H9 (cell line): Measurements from ENCODE around the gene FOXC2. TPM values are rescaled to one million over a fixed set of nuclear protein-coding genes. Genes with fewer than 3 reads are reported as not detected.

ENCODE experiments used
- DNase-seq: peaks from one replicate; pipeline ENCODE4 v3.0.0-alpha.2; 2017
- H2AFZ ChIP-seq: one replicate; pipeline ENCODE4 v1.6.1; 2013; ENCODE audit warnings: mild to moderate bottlenecking, low read length, control low read depth, moderate library complexity
- H2AK5ac ChIP-seq: 2 replicates; pipeline ENCODE4 v1.6.1; 2013; ENCODE audit warnings: low read length, control low read depth, mixed read lengths; ENCODE audit not compliant: insufficient read length
- H2BK120ac ChIP-seq: one replicate; pipeline ENCODE4 v1.6.1; 2013; ENCODE audit warnings: low read depth, mild to moderate bottlenecking, low read length, control low read depth, inconsistent platforms; ENCODE audit not compliant: poor library complexity, severe bottlenecking
- H2BK12ac ChIP-seq: 2 replicates; pipeline ENCODE4 v1.6.1; 2013; ENCODE audit warnings: low read length, control low read depth, mixed read lengths, low read depth; ENCODE audit not compliant: insufficient read length
- H2BK15ac ChIP-seq: 2 replicates; pipeline ENCODE4 v1.6.1; 2013; ENCODE audit warnings: low read depth, low read length, control low read depth
- H2BK20ac ChIP-seq: one replicate; pipeline ENCODE4 v1.6.1; 2013; ENCODE audit warnings: low read depth, mild to moderate bottlenecking, low read length, control low read depth, inconsistent platforms; ENCODE audit not compliant: poor library complexity, severe bottlenecking
- H2BK5ac ChIP-seq: 2 replicates; pipeline ENCODE4 v1.6.1; 2013; ENCODE audit warnings: low read length, control low read depth, mixed read lengths; ENCODE audit not compliant: insufficient read length
- H3K14ac ChIP-seq: 2 replicates; pipeline ENCODE4 v1.6.1; 2013; ENCODE audit warnings: low read length, control low read depth; ENCODE audit not compliant: insufficient read depth
- H3K18ac ChIP-seq: 2 replicates; pipeline ENCODE4 v1.6.1; 2013; ENCODE audit warnings: low read depth, mild to moderate bottlenecking, mixed read lengths, low read length, control low read depth; ENCODE audit not compliant: insufficient read length
- H3K23ac ChIP-seq: 2 replicates; pipeline ENCODE4 v1.6.1; 2013; ENCODE audit warnings: low read length, control low read depth, mixed read lengths, low read depth; ENCODE audit not compliant: insufficient read length
- H3K23me2 ChIP-seq: 2 replicates; pipeline ENCODE4 v1.6.1; 2013; ENCODE audit warnings: low read depth, mild to moderate bottlenecking, mixed read lengths, low read length, control low read depth; ENCODE audit not compliant: insufficient read length, poor library complexity, severe bottlenecking
- H3K27ac ChIP-seq: 2 replicates; pipeline ENCODE4 v1.5.1; 2013; ENCODE audit warnings: low read length, control low read depth, mixed read lengths, low read depth; ENCODE audit not compliant: insufficient read length
- H3K27me3 ChIP-seq: 2 replicates; pipeline ENCODE4 v1.6.1; 2013; ENCODE audit warnings: low read length, control low read depth, inconsistent platforms; ENCODE audit not compliant: insufficient read depth
- H3K4ac ChIP-seq: 2 replicates; pipeline ENCODE4 v1.6.1; 2013; ENCODE audit warnings: low read depth, mild to moderate bottlenecking, control low read depth, inconsistent platforms, low read length, moderate library complexity
- H3K4me1 ChIP-seq: 2 replicates; pipeline ENCODE4 v1.6.1; 2013; ENCODE audit warnings: low read length, control low read depth, inconsistent platforms; ENCODE audit not compliant: insufficient read depth
- H3K4me2 ChIP-seq: 2 replicates; pipeline ENCODE4 v1.6.1; 2013; ENCODE audit warnings: low read length, control low read depth, mixed read lengths; ENCODE audit not compliant: insufficient read length, insufficient read depth
- H3K56ac ChIP-seq: 2 replicates; pipeline ENCODE4 v1.6.1; 2013; ENCODE audit warnings: low read depth, mild to moderate bottlenecking, mixed read lengths, low read length, control low read depth; ENCODE audit not compliant: insufficient read length
- H3K79me1 ChIP-seq: 2 replicates; pipeline ENCODE4 v1.6.1; 2013; ENCODE audit warnings: low read depth, mild to moderate bottlenecking, moderate library complexity, low read length, control low read depth, inconsistent platforms; ENCODE audit not compliant: insufficient read depth, poor library complexity, severe bottlenecking
- H3K79me2 ChIP-seq: 2 replicates; pipeline ENCODE4 v1.6.1; 2013; ENCODE audit warnings: low read length, control low read depth, inconsistent platforms; ENCODE audit not compliant: insufficient read depth
- H3K9ac ChIP-seq: 2 replicates; pipeline ENCODE4 v1.6.1; 2013; ENCODE audit warnings: low read length, control low read depth, mixed read lengths; ENCODE audit not compliant: insufficient read length; ENCODE audit errors: extremely low read depth
- H3K9me3 ChIP-seq: one replicate; pipeline ENCODE4 v1.6.1; 2013; ENCODE audit warnings: low read depth, low read length, inconsistent platforms; ENCODE audit not compliant: control insufficient read depth
- H3T11ph ChIP-seq: one replicate; pipeline ENCODE4 v1.6.1; 2013; ENCODE audit warnings: mild to moderate bottlenecking, low read length, control low read depth, inconsistent platforms
- H4K20me1 ChIP-seq: one replicate; pipeline ENCODE4 v1.6.1; 2013; ENCODE audit not compliant: control insufficient read depth, insufficient read length, insufficient read depth
- H4K5ac ChIP-seq: 2 replicates; pipeline ENCODE4 v1.6.1; 2013; ENCODE audit warnings: low read depth, mild to moderate bottlenecking, mixed read lengths, low read length, control low read depth; ENCODE audit not compliant: insufficient read length
- H4K8ac ChIP-seq: replicated peaks from 2 replicates; pipeline ENCODE4 v1.6.1; 2013; ENCODE audit warnings: low read length, control low read depth, mixed read lengths, low read depth; ENCODE audit not compliant: insufficient read length
- H4K91ac ChIP-seq: 2 replicates; pipeline ENCODE4 v1.6.1; 2013; ENCODE audit warnings: low read depth, mild to moderate bottlenecking, moderate library complexity, mixed read lengths, low read length, control low read depth; ENCODE audit not compliant: insufficient read length
- H3K27ac Mint-ChIP-seq, 3 experiments: 2 replicates in 2 of 3; 3 replicates in 1 of 3; pipeline ENCODE4 v1.8.0; 2020 to 2021; ENCODE audit warnings: mixed read lengths in 3 of 3, mild to moderate bottlenecking in 1 of 3, moderate library complexity in 1 of 3
- H3K27me3 Mint-ChIP-seq: 2 replicates; pipeline ENCODE4 v1.8.0; 2021; ENCODE audit warnings: low read depth, mild to moderate bottlenecking, moderate library complexity, mixed read lengths
- H3K36me3 Mint-ChIP-seq, 3 experiments: 2 replicates in 2 of 3; 3 replicates in 1 of 3; pipeline ENCODE4 v1.8.0; 2020 to 2021; ENCODE audit warnings: low read depth in 3 of 3, mixed read lengths in 3 of 3; ENCODE audit not compliant: insufficient read depth in 1 of 3
- H3K4me1 Mint-ChIP-seq, 2 experiments: 2 replicates each; pipeline ENCODE4 v1.8.0; 2020; ENCODE audit warnings: mixed read lengths in 2 of 2
- H3K4me3 Mint-ChIP-seq, 2 experiments: 2 replicates in 1 of 2; 3 replicates in 1 of 2; pipeline ENCODE4 v1.8.0; 2020 to 2021; ENCODE audit warnings: mild to moderate bottlenecking in 2 of 2, mixed read lengths in 2 of 2, moderate library complexity in 1 of 2
- H3K9me3 Mint-ChIP-seq, 2 experiments: 2 replicates in 1 of 2; 3 replicates in 1 of 2; pipeline ENCODE4 v1.8.0; 2020; ENCODE audit warnings: mild to moderate bottlenecking in 2 of 2, mixed read lengths in 2 of 2, moderate library complexity in 1 of 2
- CTCF ChIP-seq: fragments of 200-600 bp; sonication (generic); conservative IDR thresholded peaks from 3 replicates; pipeline ENCODE4 v1.8.0; 2021; ENCODE audit warnings: antibody characterized with exemption, mild to moderate bottlenecking
- WGBS: extraction: QIAGEN DNeasy Blood & Tissue Kit; methylation state at CpG from one replicate; pipeline ENCODE4 v1.1.7; 2013; ENCODE audit warnings: missing lambda C conversion rate, low lambda C conversion rate, mixed read lengths; ENCODE audit not compliant: insufficient read length; ENCODE audit errors: extremely low coverage; 5-methylcytosine and 5-hydroxymethylcytosine counted together
- total RNA-seq: library from RNA; stranded (reverse); gene quantifications from 2 replicates; pipeline ENCODE4 v1.2.1, GENCODE V29; 2021

The FOXC2 gene
- total RNA-seq, 1 experiment from 2014 or later = not detected

DNA sequence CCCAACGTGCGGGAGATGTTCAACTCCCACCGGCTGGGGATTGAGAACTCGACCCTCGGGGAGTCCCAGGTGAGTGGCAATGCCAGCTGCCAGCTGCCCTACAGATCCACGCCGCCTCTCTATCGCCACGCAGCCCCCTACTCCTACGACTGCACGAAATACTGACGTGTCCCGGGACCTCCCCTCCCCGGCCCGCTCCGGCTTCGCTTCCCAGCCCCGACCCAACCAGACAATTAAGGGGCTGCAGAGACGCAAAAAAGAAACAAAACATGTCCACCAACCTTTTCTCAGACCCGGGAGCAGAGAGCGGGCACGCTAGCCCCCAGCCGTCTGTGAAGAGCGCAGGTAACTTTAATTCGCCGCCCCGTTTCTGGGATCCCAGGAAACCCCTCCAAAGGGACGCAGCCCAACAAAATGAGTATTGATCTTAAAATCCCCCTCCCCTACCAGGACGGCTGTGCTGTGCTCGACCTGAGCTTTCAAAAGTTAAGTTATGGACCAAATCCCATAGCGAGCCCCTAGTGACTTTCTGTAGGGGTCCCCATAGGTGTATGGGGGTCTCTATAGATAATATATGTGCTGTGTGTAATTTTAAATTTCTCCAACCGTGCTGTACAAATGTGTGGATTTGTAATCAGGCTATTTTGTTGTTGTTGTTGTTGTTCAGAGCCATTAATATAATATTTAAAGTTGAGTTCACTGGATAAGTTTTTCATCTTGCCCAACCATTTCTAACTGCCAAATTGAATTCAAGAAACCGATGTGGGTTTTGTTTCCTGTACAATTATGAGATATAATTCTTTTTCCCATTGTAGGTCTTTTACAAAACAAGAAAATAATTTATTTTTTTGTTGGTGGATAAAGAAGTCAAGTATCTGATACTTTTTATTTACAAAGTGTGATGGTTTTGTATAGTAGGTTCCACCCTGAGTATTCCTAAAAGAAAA, 2.3 kb downstream of the FOXC2 start:
- no peak overlapping the region for H2BK120ac ChIP-seq
- H3K14ac ChIP-seq = no peak overlapping the region
- no peak overlapping the region for H3K4ac ChIP-seq
- H3K9me3 ChIP-seq = no peaks in the 10 kb centered on the region
- H3K27ac ChIP-seq = no peak overlapping the region
- no peak overlapping the region for H3K9ac ChIP-seq
- Mint-ChIP-seq H3K4me1 (peaks cover 35 to 45% of the 10 kb centered on the region in 2 experiments), H3K36me3 (no peaks in the 10 kb centered on the region; a peak in 1 of 7 replicates), H3K27me3 (peaks cover 93% of the 10 kb centered on the region), H3K9me3 (peaks cover 2 to 3% of the 10 kb centered on the region in 2 experiments; a peak in 2 of 5 replicates), H3K4me3 (peak overlapping the region; percentile 25 to 63; a peak in 4 of 5 replicates), H3K27ac (no peak overlapping the region)
- H2BK15ac ChIP-seq = no peak overlapping the region
- peaks cover 11% of the 10 kb centered on the region; the same call in 1 of the 2 replicates for H3K4me1 ChIP-seq
- no peak overlapping the region for H3K23ac ChIP-seq
- H3K79me2 ChIP-seq = no peaks in the 10 kb centered on the region
- H3K79me1 ChIP-seq = no peaks in the 10 kb centered on the region
- no peaks in the 10 kb centered on the region for H4K20me1 ChIP-seq
- no peak overlapping the region for H2BK5ac ChIP-seq
- no peak overlapping the region for H2BK12ac ChIP-seq
- H3K27me3 ChIP-seq = peaks cover 87% of the 10 kb centered on the region
- H4K8ac ChIP-seq = no peak overlapping the region
- no peak overlapping the region for H3K18ac ChIP-seq
- H2BK20ac ChIP-seq = no peak overlapping the region
- TF ChIP-seq CTCF = no peak
- no peak overlapping the region for H3K4me2 ChIP-seq
- no peak overlapping the region for H4K91ac ChIP-seq
- no CpG with 5 or more reads among the region's 33 CpGs for WGBS
- H3T11ph ChIP-seq = no peak overlapping the region
- no peak overlapping the region for H3K56ac ChIP-seq
- no peak overlapping the region for H2AK5ac ChIP-seq
- no peak overlapping the region for H4K5ac ChIP-seq
- peaks cover 13% of the 10 kb centered on the region for H3K23me2 ChIP-seq
- peak; percentile 31 for DNase-seq
- no peak overlapping the region for H2AFZ ChIP-seq
